Upper lobe of left lung (tissue), 6 donors: ENCODE data around the gene TUBGCP2. TPM values are rescaled to one million over a fixed set of nuclear protein-coding genes. Genes with fewer than 3 reads are reported as not detected.
"Not testable (repeated sequence)": the region's sequence is repeated elsewhere in the genome, so short reads cannot be mapped to it uniquely, and the experiment has no call there.

Source experiments
- ATAC-seq, 2 donors: fragments of 200-7000 bp; cut with Tn5 transposase; one replicate each; pipeline ENCODE4 v1.9.1; 2022; ENCODE audit warnings: mild to moderate bottlenecking in 2 of 2, moderate library complexity in 2 of 2; ENCODE audit not compliant: low FRiP score in 2 of 2
- DNase-seq, 2 donors: peaks; one replicate each; pipeline ENCODE4 v3.0.0-alpha.2; 2019 to 2020
- H3K27ac ChIP-seq, 4 donors: fragments of 200-600 bp; sonication (generic); one replicate each; pipeline ENCODE4 v1.5.1; 2016 to 2019
- H3K27me3 ChIP-seq, 4 donors: fragments of 200-600 bp; sonication (generic); one replicate each; pipeline ENCODE4 v1.5.1; 2017 to 2019
- H3K36me3 ChIP-seq, 4 donors: fragments of 200-600 bp; sonication (generic); one replicate each; pipeline ENCODE4 v1.5.1; 2016 to 2019
- H3K4me1 ChIP-seq, 4 donors: fragments of 200-600 bp; sonication (generic); one replicate each; pipeline ENCODE4 v1.5.1; 2018 to 2019
- H3K4me3 ChIP-seq, 4 donors: fragments of 200-600 bp; sonication (generic); one replicate each; pipeline ENCODE4 v1.5.1; 2017 to 2019; ENCODE audit warnings: mild to moderate bottlenecking in 2 of 4, moderate library complexity in 1 of 4
- H3K9me3 ChIP-seq, 4 donors: fragments of 200-600 bp; sonication (generic); one replicate each; pipeline ENCODE4 v1.5.1; 2018 to 2019
- EP300 ChIP-seq, 4 donors: sonication (generic); formaldehyde crosslinking; IDR thresholded peaks; one replicate each; pipeline ENCODE4 v1.5.1; 2017; ENCODE audit warnings: antibody characterized with exemption in 4 of 4, control low read depth in 2 of 4
- POLR2A ChIP-seq, 4 donors: fragments of 450-650 bp; IDR thresholded peaks; one replicate each; pipeline ENCODE4 v1.5.1; 2016 to 2017; ENCODE audit warnings: antibody characterized with exemption in 4 of 4, mild to moderate bottlenecking in 2 of 4
- POLR2AphosphoS5 ChIP-seq, 2 donors: sonication (generic); formaldehyde crosslinking; IDR thresholded peaks; one replicate each; pipeline ENCODE4 v1.5.1; 2017; ENCODE audit warnings: antibody characterized with exemption in 2 of 2
- WGBS, 2 donors: methylation state at CpG; one replicate each; pipeline ENCODE4 v1.1.5; 2017 to 2018; 5-methylcytosine and 5-hydroxymethylcytosine counted together
- total RNA-seq, 6 donors: library from RNA; depleted of rRNA in 4 of 6; stranded (reverse); fragments of >200 nt in 4 of 6; gene quantifications; one replicate each; pipeline versions ENCODE4 v1.1.0 to v1.2.1, GENCODE V29; 2016 to 2021
- TF ChIP-seq, protein P1 (sequence below), 6 experiments: fragments of 450-650 bp in 4 of 6; fragments of 200-600 bp in 2 of 6; sonication (generic) in 2 of 6; IDR thresholded peaks; one replicate each; pipeline ENCODE4 v1.5.1; 2016 to 2019; ENCODE audit warnings: antibody characterized with exemption in 6 of 6
- donor health status: DM: no; HTN: no; CAD: no; lungs with moderate emphysema.
- donor health status: DM: no; HTN: yes; CAD: no; lungs with severe emphysema.

The TUBGCP2 gene
- total RNA-seq, 6 donors from 2014 or later: 41.7 to 106 (median 56.3) TPM

GRCh38 chr10:133324857-133325260, 16.2 kb upstream of the TUBGCP2 start:
- H3K4me1 ChIP-seq: peaks cover 17 to 31% (median 22%) of the 10 kb centered on the region in 4 donors
- TF ChIP-seq EP300 (IDR thresholded peaks at IDR 0.05) (no peak), POLR2A (IDR thresholded peaks at IDR 0.05) (no peak), POLR2AphosphoS5 (IDR thresholded peaks at IDR 0.05) (no peak)
- TF ChIP-seq, protein P1, sequence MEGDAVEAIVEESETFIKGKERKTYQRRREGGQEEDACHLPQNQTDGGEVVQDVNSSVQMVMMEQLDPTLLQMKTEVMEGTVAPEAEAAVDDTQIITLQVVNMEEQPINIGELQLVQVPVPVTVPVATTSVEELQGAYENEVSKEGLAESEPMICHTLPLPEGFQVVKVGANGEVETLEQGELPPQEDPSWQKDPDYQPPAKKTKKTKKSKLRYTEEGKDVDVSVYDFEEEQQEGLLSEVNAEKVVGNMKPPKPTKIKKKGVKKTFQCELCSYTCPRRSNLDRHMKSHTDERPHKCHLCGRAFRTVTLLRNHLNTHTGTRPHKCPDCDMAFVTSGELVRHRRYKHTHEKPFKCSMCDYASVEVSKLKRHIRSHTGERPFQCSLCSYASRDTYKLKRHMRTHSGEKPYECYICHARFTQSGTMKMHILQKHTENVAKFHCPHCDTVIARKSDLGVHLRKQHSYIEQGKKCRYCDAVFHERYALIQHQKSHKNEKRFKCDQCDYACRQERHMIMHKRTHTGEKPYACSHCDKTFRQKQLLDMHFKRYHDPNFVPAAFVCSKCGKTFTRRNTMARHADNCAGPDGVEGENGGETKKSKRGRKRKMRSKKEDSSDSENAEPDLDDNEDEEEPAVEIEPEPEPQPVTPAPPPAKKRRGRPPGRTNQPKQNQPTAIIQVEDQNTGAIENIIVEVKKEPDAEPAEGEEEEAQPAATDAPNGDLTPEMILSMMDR (IDR thresholded peaks at IDR 0.05): no peak
- ATAC-seq (no peak), DNase-seq (peak in 1 of 2 donors; percentile 81)
- peak overlapping the region in 1 of 4 donors; percentile 42 for H3K4me3 ChIP-seq
- WGBS, 2 donors: 25% methylated on average over 13 of the region's 20 CpGs; no CpG with 5 or more reads in 1 of the 2 donors
- peaks cover 11 to 51% (median 40%) of the 10 kb centered on the region in 4 donors for H3K27me3 ChIP-seq
- H3K27ac ChIP-seq: no peak overlapping the region
- H3K9me3 ChIP-seq: no peaks in the 10 kb centered on the region
- H3K36me3 ChIP-seq: no peaks in the 10 kb centered on the region

GRCh38 chr10:133324198-133324792, 15.6 kb upstream of the TUBGCP2 start:
- no peaks in the 10 kb centered on the region for H3K9me3 ChIP-seq
- no peak overlapping the region for H3K27ac ChIP-seq
- H3K4me3 ChIP-seq: peak overlapping the region in 1 of 4 donors; percentile 12
- peak; percentile 51 to 79 for DNase-seq
- ATAC-seq: peak in 1 of 2 donors; percentile 52
- peaks cover 15 to 25% (median 17%) of the 10 kb centered on the region in 4 donors for H3K4me1 ChIP-seq
- no peaks in the 10 kb centered on the region for H3K36me3 ChIP-seq
- TF ChIP-seq, protein P1 (IDR thresholded peaks at IDR 0.05): no peak
- TF ChIP-seq EP300 (IDR thresholded peaks at IDR 0.05) (no peak), POLR2AphosphoS5 (IDR thresholded peaks at IDR 0.05) (no peak), POLR2A (IDR thresholded peaks at IDR 0.05) (no peak)
- WGBS, 2 donors: 17 to 33% methylated on average over 1 to 4 of the region's 13 CpGs
- peaks cover 11 to 48% (median 37%) of the 10 kb centered on the region in 4 donors for H3K27me3 ChIP-seq

DNA sequence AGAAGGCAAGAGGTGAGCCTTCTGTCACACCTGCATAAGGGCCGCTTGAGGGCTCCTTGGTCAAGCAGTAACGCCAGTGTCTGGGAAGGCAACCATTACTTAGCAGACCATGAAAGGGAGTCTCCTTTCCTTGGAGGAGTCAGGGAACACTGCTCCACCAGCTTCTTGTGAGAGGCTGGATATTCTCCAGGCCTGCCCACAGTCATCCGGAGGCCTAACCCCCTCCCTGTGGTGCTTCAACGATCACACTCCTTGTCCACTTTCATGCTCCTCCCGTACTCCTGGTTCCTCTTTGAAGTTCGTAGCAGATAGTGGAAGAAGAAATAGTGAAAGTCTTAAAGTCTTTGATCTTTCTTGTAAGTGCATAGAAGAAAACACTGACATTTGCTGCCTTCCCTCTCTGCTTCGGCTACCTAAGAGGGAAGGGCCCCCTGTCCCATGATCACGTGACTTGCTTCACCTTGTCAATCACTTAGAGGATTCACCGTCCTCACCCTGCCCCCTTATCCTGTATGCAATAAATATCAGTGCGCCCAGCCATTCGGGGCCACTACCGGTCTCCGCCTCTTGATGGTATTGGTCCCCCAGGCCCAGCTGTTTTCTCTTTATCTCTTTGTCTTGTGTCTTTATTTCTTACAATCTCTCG, 13.5 kb upstream of the TUBGCP2 start:
- H3K27ac ChIP-seq, H3K9me3 ChIP-seq, ATAC-seq, H3K4me3 ChIP-seq, DNase-seq, H3K36me3 ChIP-seq: not testable (repeated sequence)
- peaks cover 20 to 31% (median 23%) of the 10 kb centered on the region in 4 donors for H3K4me1 ChIP-seq
- H3K27me3 ChIP-seq: peaks cover 10 to 27% (median 25%) of the 10 kb centered on the region in 4 donors
- 66 to 73% methylated on average over 11 of the region's 14 CpGs for WGBS, 2 donors

- H3K36me3 ChIP-seq, H3K27ac ChIP-seq, ATAC-seq, DNase-seq, H3K4me3 ChIP-seq, H3K9me3 ChIP-seq: not testable (repeated sequence)
- Histone ChIP-seq H3K27me3 (peaks cover 0 to 14% (median 13%) of the 10 kb centered on the region in 4 donors), H3K4me1 (peaks cover 19 to 26% (median 20%) of the 10 kb centered on the region in 4 donors)
- 91 to 96% methylated on average over 3 to 6 of the region's 6 CpGs for WGBS, 2 donors
Measured at GRCh38 chr10:133320852-133321422, 12.3 kb upstream of the TUBGCP2 start.

DNA sequence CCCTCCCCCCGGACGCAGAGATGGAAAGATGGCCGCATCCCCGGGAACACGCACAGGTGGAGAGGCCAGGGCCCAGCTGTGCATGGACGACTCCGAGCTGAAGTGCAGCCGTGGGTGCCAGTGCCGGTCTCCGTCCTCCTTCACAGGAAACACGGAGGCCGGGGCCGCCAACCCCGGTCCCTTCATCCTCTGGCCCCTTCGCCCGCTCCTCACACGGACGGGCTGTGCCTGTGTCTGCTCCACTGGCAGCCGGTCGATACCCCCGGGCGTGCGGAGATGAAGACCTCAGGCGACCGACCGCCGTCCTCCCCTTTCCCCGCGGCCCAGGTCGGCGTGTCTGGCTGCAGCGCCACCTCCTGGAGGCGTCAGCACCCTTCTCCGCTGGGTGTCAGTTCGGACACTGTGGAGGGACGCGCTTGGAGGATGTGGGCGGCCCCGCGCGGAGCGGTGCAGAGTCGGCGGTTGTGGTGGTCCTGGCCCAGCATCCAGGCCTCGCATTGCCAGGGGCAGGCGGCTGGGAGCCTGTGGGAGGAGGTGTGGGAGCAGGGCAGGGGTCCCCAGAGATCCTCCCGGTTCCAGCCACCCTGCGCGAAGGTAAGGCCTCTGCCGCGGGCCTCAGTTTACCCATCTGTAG, 9.9 kb upstream of the TUBGCP2 start:
- 1 to 21% methylated on average over 17 of the region's 51 CpGs for WGBS, 2 donors
- H3K4me3 ChIP-seq: peak overlapping the region in 3 of 4 donors; percentile 21 to 45 (median 35)

More for the DNA sequence above, 9.9 kb upstream of the TUBGCP2 start:
- no peaks in the 10 kb centered on the region for H3K36me3 ChIP-seq
- peak; percentile 74 to 93 for DNase-seq
- no peaks in the 10 kb centered on the region for H3K9me3 ChIP-seq
- no peak overlapping the region for H3K27ac ChIP-seq
- peaks cover 5 to 11% (median 7%) of the 10 kb centered on the region in 4 donors for H3K4me1 ChIP-seq
- ATAC-seq: peak; percentile 90 to 92
- H3K27me3 ChIP-seq: no peaks in the 10 kb centered on the region
- TF ChIP-seq POLR2AphosphoS5 (IDR thresholded peaks at IDR 0.05) (no peak), EP300 (IDR thresholded peaks at IDR 0.05) (no peak), POLR2A (IDR thresholded peaks at IDR 0.05) (no peak)
- TF ChIP-seq, protein P1 (IDR thresholded peaks at IDR 0.05): peak; percentile 49 to 87 (median 83)
